K562 (cell line): ENCODE measurements around the gene MAMDC4. TPM values are rescaled to one million over a fixed set of nuclear protein-coding genes. Genes with fewer than 3 reads are reported as not detected.

Source experiments
- ATAC-seq: fragments of 200-7000 bp; cut with Tn5 transposase; 3 replicates; pipeline ENCODE4 v1.9.1; 2020; ENCODE audit warnings: moderate library complexity
- BruUV-seq: library from RNA; stranded (reverse); fragments of 400-500 nt; replicated peaks from 2 replicates; lab custom pipeline; 2021; lab: Mats Ljungman, UMichigan
- CTCF ChIA-PET: fragments of 300-600 bp; formaldehyde crosslinking; extraction: SDS; loops from one replicate; lab custom pipeline; 2021; ENCODE audit warnings: low intra/inter-chr PET ratio; lab: Yijun Ruan, JAX
- POLR2A ChIA-PET: fragments of 300-600, 350-650 bp; sonication (Branson Sonifier 250); formaldehyde crosslinking; extraction: SDS; loops from one replicate; lab custom pipeline; 2021; ENCODE audit warnings: antibody characterized with exemption, inconsistent platforms; lab: Yijun Ruan, JAX
- DNase-seq, 4 experiments: peaks; one replicate each; pipeline versions ENCODE4 v3.0.0 to v3.0.0-alpha.2; 2011 to 2018; ENCODE audit warnings: low spot score in 3 of 4, mixed read lengths in 3 of 4; ENCODE audit errors: extremely low read depth in 1 of 4
- FAIRE-seq: peaks from 2 replicates; lab custom pipeline; 2011; peaks lifted over from hg19 to GRCh38; lab: Jason Lieb, UNC
- H2AFZ ChIP-seq: 2 replicates; pipeline ENCODE4 v1.6.0; 2011; ENCODE audit warnings: low read depth, low read length, control low read depth, inconsistent platforms
- H3K27ac ChIP-seq: fragments of 200-600 bp; 3 replicates; pipeline ENCODE4 v1.8.0; 2011; ENCODE audit warnings: low read depth, mild to moderate bottlenecking, control low read depth, inconsistent platforms, low read length, moderate library complexity, mixed read lengths; ENCODE audit errors: extremely low read depth
- H3K27me3 ChIP-seq, 2 experiments: fragments of 300-600 bp in 1 of 2; 2 replicates in 1 of 2; 3 replicates in 1 of 2; pipeline versions ENCODE4 v1.6.0 to v1.8.0; 2011; ENCODE audit warnings: inconsistent platforms in 2 of 2, low read length in 2 of 2, mild to moderate bottlenecking in 1 of 2, mixed read lengths in 1 of 2, moderate library complexity in 1 of 2; ENCODE audit not compliant: control insufficient read depth in 2 of 2, insufficient read depth in 2 of 2
- H3K36me3 ChIP-seq: fragments of 300-600 bp; 3 replicates; pipeline ENCODE4 v1.8.0; 2011; ENCODE audit warnings: mild to moderate bottlenecking, low read length, inconsistent platforms; ENCODE audit not compliant: control insufficient read depth, insufficient read depth
- H3K4me1 ChIP-seq, 2 experiments: fragments of 200-600 bp in 1 of 2; replicated peaks in 1 of 2; 2 replicates in 1 of 2; 3 replicates in 1 of 2; pipeline versions ENCODE4 v1.5.1 to v1.8.0; 2011; ENCODE audit warnings: inconsistent platforms in 2 of 2, low read length in 2 of 2, mild to moderate bottlenecking in 1 of 2, mixed read lengths in 1 of 2, moderate library complexity in 1 of 2; ENCODE audit not compliant: control insufficient read depth in 2 of 2, insufficient read depth in 2 of 2
- H3K4me2 ChIP-seq: 2 replicates; pipeline ENCODE4 v1.6.1; 2011; ENCODE audit warnings: low read length, control low read depth, inconsistent platforms, mixed read lengths; ENCODE audit not compliant: insufficient read depth
- H3K4me3 ChIP-seq: fragments of 200-600 bp; sonication (generic), shearing (Covaris generic); 2 replicates; pipeline ENCODE4 v1.5.1; 2016; ENCODE audit warnings: control low read depth, inconsistent platforms
- H3K79me2 ChIP-seq: fragments of 200-600 bp; 3 replicates; pipeline ENCODE4 v1.8.0; 2011; ENCODE audit warnings: low read length, inconsistent platforms; ENCODE audit not compliant: control insufficient read depth, insufficient read depth
- H3K9ac ChIP-seq, 2 experiments: 2 replicates each; pipeline versions ENCODE4 v1.6.0 to v1.6.1; 2011; ENCODE audit warnings: low read depth in 2 of 2, low read length in 2 of 2, control low read depth in 1 of 2, inconsistent platforms in 1 of 2, mild to moderate bottlenecking in 1 of 2, mixed read lengths in 1 of 2; ENCODE audit not compliant: insufficient read depth in 1 of 2
- H3K9me1 ChIP-seq: one replicate; pipeline ENCODE4 v1.6.0; 2011; ENCODE audit warnings: inconsistent platforms, mild to moderate bottlenecking, low read length, moderate library complexity; ENCODE audit not compliant: control insufficient read depth, insufficient read depth
- H3K9me3 ChIP-seq: replicated peaks from 2 replicates; pipeline ENCODE4 v1.5.1; 2011; ENCODE audit warnings: low read depth, low read length, inconsistent platforms; ENCODE audit not compliant: control insufficient read depth, insufficient read depth
- H4K20me1 ChIP-seq: replicated peaks from 2 replicates; pipeline ENCODE4 v1.6.1; 2011; ENCODE audit warnings: low read length, inconsistent platforms, mixed read lengths; ENCODE audit not compliant: control insufficient read depth, insufficient read depth
- BRD9 ChIP-seq: fragments of 450-650 bp; IDR thresholded peaks from 2 replicates; pipeline ENCODE4 v1.6.1; 2018; ENCODE audit warnings: low read depth; ENCODE audit not compliant: partially characterized antibody
- CEBPG ChIP-seq, 3 experiments: fragments of 200-800 bp in 1 of 3; sonication (Bioruptor generic) in 1 of 3; sonication (generic) in 1 of 3; formaldehyde crosslinking in 1 of 3; IDR thresholded peaks in 2 of 3; conservative IDR thresholded peaks in 1 of 3; 2 replicates each; pipeline versions ENCODE4 v1.6.1 to v1.8.0; 2016 to 2022; ENCODE audit warnings: missing compliant biosample characterization in 2 of 3, missing genetic modification characterization in 2 of 3, mild to moderate bottlenecking in 1 of 3, missing genetic modification reagents in 1 of 3
- HMBOX1 ChIP-seq: sonication (generic); IDR thresholded peaks from 2 replicates; pipeline ENCODE4 v1.6.1; 2016
- KDM5B ChIP-seq: fragments of 200-600 bp; sonication (generic); IDR thresholded peaks from 2 replicates; pipeline ENCODE4 v1.6.1; 2012; ENCODE audit warnings: low read depth, mild to moderate bottlenecking, moderate library complexity, low read length, control low read depth, inconsistent platforms; ENCODE audit not compliant: insufficient replicate concordance
- RB1 ChIP-seq: fragments of 450-650 bp; IDR thresholded peaks from 2 replicates; pipeline ENCODE4 v1.6.1; 2017; ENCODE audit warnings: low read depth, mild to moderate bottlenecking
- RCOR1 ChIP-seq, 2 experiments: IDR thresholded peaks; 2 replicates each; pipeline ENCODE4 v1.6.1; 2012; ENCODE audit warnings: low read depth in 2 of 2, low read length in 2 of 2, borderline replicate concordance in 1 of 2, improper control_type of control experiment in 1 of 2
- TOE1 ChIP-seq, 2 experiments: fragments of 450-650 bp in 1 of 2; sonication (generic) in 1 of 2; formaldehyde crosslinking in 1 of 2; IDR thresholded peaks; 2 replicates each; pipeline versions ENCODE4 v1.7.1 to v1.8.0; 2016 to 2022; ENCODE audit warnings: borderline replicate concordance in 2 of 2, mild to moderate bottlenecking in 2 of 2, antibody characterized with exemption in 1 of 2, inconsistent platforms in 1 of 2, low read depth in 1 of 2, missing genetic modification reagents in 1 of 2, moderate library complexity in 1 of 2
- U2AF1 ChIP-seq: fragments of 200-400 bp; formaldehyde crosslinking; optimal IDR thresholded peaks from 2 replicates; pipeline ENCODE3; 2017; ENCODE audit warnings: mild to moderate bottlenecking, low read depth, low read length, moderate library complexity
- UBTF ChIP-seq, 2 experiments: IDR thresholded peaks; 2 replicates each; pipeline ENCODE4 v1.6.1; 2012; ENCODE audit warnings: improper control_type of control experiment in 2 of 2, low read depth in 2 of 2, low read length in 2 of 2, borderline replicate concordance in 1 of 2
- VEZF1 ChIP-seq: fragments of 200-800 bp; sonication (Bioruptor generic); IDR thresholded peaks from 2 replicates; pipeline ENCODE4 v1.6.1; 2017; ENCODE audit warnings: missing genetic modification characterization, missing compliant biosample characterization
- ZKSCAN1 ChIP-seq: fragments of 150-350 bp; IDR thresholded peaks from 2 replicates; pipeline ENCODE4 v1.6.1; 2016; ENCODE audit warnings: low read depth, low read length
- ZNF395 ChIP-seq: fragments of 200-800 bp; sonication (Bioruptor generic); IDR thresholded peaks from 2 replicates; pipeline ENCODE4 v1.6.1; 2017; ENCODE audit warnings: missing genetic modification characterization, missing compliant biosample characterization
- WGBS: fragments of 100-300 bp; shearing (Covaris generic); methylation state at CpG from one replicate; pipeline ENCODE4 v1.1.6; 2016; ENCODE audit warnings: low coverage, mixed read lengths; ENCODE audit not compliant: insufficient coverage; ENCODE audit errors: missing lambda C conversion rate; 5-methylcytosine and 5-hydroxymethylcytosine counted together
- in situ Hi-C: fragments of 300-500 bp; cut with MboI; formaldehyde crosslinking; loops from 4 replicates; pipeline ENCODE4 v1.15.0; 2018; ENCODE audit warnings: inconsistent platforms, mixed read lengths
- intact Hi-C: fragments of 100-400 bp; cut with micrococcal nuclease; formaldehyde crosslinking; loops from 2 replicates; pipeline ENCODE4 v1.14.2; 2022
- polyA plus RNA-seq, 8 experiments: library from polyadenylated mRNA; depleted of rRNA in 4 of 8; stranded (reverse) in 5 of 8; unstranded in 3 of 8; fragments of >200 nt; fragmentation: Nextera tagmentation in 2 of 8; fragmentation: Illumina TruSeq in 1 of 8; extraction: Ambion mirVana in 2 of 8; extraction: Trizol in 1 of 8; gene quantifications; 2 replicates each; pipeline versions ENCODE4 v1.2.1 to v1.2.3, GENCODE V29; 2011 to 2014; ENCODE audit warnings: inconsistent platforms in 1 of 8, missing spikeins in 1 of 8
- total RNA-seq, 7 experiments: library from RNA; depleted of rRNA in 6 of 7; stranded (reverse); fragments of >200 nt in 6 of 7; fragmentation: Illumina TruSeq in 2 of 7; extraction: Trizol in 2 of 7; gene quantifications; 2 replicates each; pipeline versions ENCODE4 v1.2.1 to v1.2.3, GENCODE V29; 2011 to 2021; ENCODE audit warnings: low replicate concordance in 1 of 7

The MAMDC4 gene
- total and polyA plus RNA-seq, 9 of the 15 experiments (the other 6 are each of a cell fraction or from before 2014, with no cell fraction given), result 0.03 to 10.8 (median 1.5) TPM

- H3K27ac ChIP-seq, result peak overlapping the region; percentile 53; the same call in 1 of the 3 replicates
- ChIA-PET POLR2A (interaction anchor here (0.6 to 2.2 kb wide), 13 partner anchors 9 to 372 kb away, joined by 3 to 15 read pairs (median 3); partner anchors contain the start of gene EDF1), CTCF (no interaction called here)
- peaks cover 2% of the 10 kb centered on the region for H3K9me1 ChIP-seq
- DNase-seq (peak in 2 of 4 experiments; percentile 61 to 72), FAIRE-seq (peak; percentile 72), ATAC-seq (peak; percentile 3; the same call in 2 of the 3 replicates)
- peaks cover 21 to 47% of the 10 kb centered on the region in 2 experiments for H3K4me1 ChIP-seq
- 9% methylated on average over 9 of the region's 9 CpGs for WGBS
- peak overlapping the region; percentile 56 for H3K4me2 ChIP-seq
- peak overlapping the region in 1 of 2 experiments; percentile 83; a peak in 2 of 4 replicates for H3K9ac ChIP-seq
- H3K36me3 ChIP-seq, result peaks cover 6% of the 10 kb centered on the region; the same call in 1 of the 3 replicates
- no TSS peak for BruUV-seq
- H3K4me3 ChIP-seq, result no peak overlapping the region
- H3K9me3 ChIP-seq, result no peaks in the 10 kb centered on the region
- intact Hi-C loops (no loop called here), in situ Hi-C loops (no loop called here)
- peaks cover 17% of the 10 kb centered on the region for H3K79me2 ChIP-seq
- peak overlapping the region; percentile 66; the same call in 1 of the 2 replicates for H2AFZ ChIP-seq
- no peaks in the 10 kb centered on the region for H4K20me1 ChIP-seq
- H3K27me3 ChIP-seq, result no peaks in the 10 kb centered on the region
- TF ChIP-seq HMBOX1, result no peak
- no peak for TF ChIP-seq U2AF1
- TF ChIP-seq KDM5B, result peak; percentile 17
- 0 out of 4 replicates have a peak, but pooled peaks of 1 of the 2 experiments have one; percentile 12 for TF ChIP-seq RCOR1 (IDR thresholded peaks at IDR 0.05; ENCODE audit: borderline replicate concordance in 1 of 2, low read depth in 2 of 2, low read length in 2 of 2)
- no peak for TF ChIP-seq BRD9
- no peak for TF ChIP-seq CEBPG (CRISPR knock-in tag; IDR thresholded peaks at IDR 0.05)
- no peak for TF ChIP-seq CEBPG (tag; conservative IDR thresholded peaks at IDR 0.05 in 1 of 2, IDR thresholded peaks at IDR 0.05 in 1 of 2)
- peak in 1 of 2 experiments; percentile 63; a peak in 1 of 4 replicates for TF ChIP-seq UBTF (IDR thresholded peaks at IDR 0.05; ENCODE audit: borderline replicate concordance in 1 of 2, low read depth in 2 of 2, low read length in 2 of 2)
- no peak for TF ChIP-seq TOE1 (IDR thresholded peaks at IDR 0.05; ENCODE audit: borderline replicate concordance)
- no peak for TF ChIP-seq TOE1 (CRISPR knock-in tag; IDR thresholded peaks at IDR 0.05; ENCODE audit: borderline replicate concordance, low read depth)
- TF ChIP-seq RB1, result 0 out of 2 replicates have a peak, but pooled peaks have one; percentile 16
- peak; percentile 42; the same call in 1 of the 2 replicates for TF ChIP-seq VEZF1 (CRISPR knock-in tag)
- TF ChIP-seq ZNF395 (CRISPR knock-in tag), result no peak
- TF ChIP-seq ZKSCAN1, result no peak
Observed at GRCh38 chr9:136881691-136882108, 29.6 kb downstream of the MAMDC4 start.
